DND-41 (cell line): ENCODE measurements around the gene FOXN1.

Source experiments
- ATAC-seq: fragments of 200-7000 bp; cut with Tn5 transposase; 3 replicates; pipeline ENCODE4 v1.9.1; 2021; ENCODE audit warnings: low read depth; ENCODE audit not compliant: insufficient read depth
- DNase-seq: peaks from one replicate; pipeline ENCODE4 v3.0.0-alpha.2; 2020
- H2AFZ ChIP-seq: 2 replicates; pipeline ENCODE4 v1.6.0; 2012; ENCODE audit warnings: low read depth, low read length
- H3K27ac ChIP-seq: 2 replicates; pipeline ENCODE4 v1.5.1; 2012; ENCODE audit warnings: low read length, inconsistent platforms
- H3K27me3 ChIP-seq: fragments of 200-600 bp; sonication (generic); 2 replicates; pipeline ENCODE4 v1.6.0; 2012; ENCODE audit warnings: low read length, mild to moderate bottlenecking, inconsistent platforms; ENCODE audit not compliant: insufficient read depth, poor library complexity
- H3K36me3 ChIP-seq: 2 replicates; pipeline ENCODE4 v1.5.1; 2012; ENCODE audit warnings: low read length, inconsistent platforms; ENCODE audit not compliant: insufficient read depth
- H3K4me1 ChIP-seq: 2 replicates; pipeline ENCODE4 v1.5.1; 2012; ENCODE audit warnings: mild to moderate bottlenecking, low read length; ENCODE audit not compliant: insufficient read depth
- H3K4me2 ChIP-seq: 2 replicates; pipeline ENCODE4 v1.6.0; 2012; ENCODE audit warnings: mild to moderate bottlenecking, moderate library complexity, low read length, inconsistent platforms; ENCODE audit not compliant: insufficient read depth
- H3K4me3 ChIP-seq, 2 experiments: fragments of 200-600 bp in 1 of 2; shearing (Covaris generic) in 1 of 2; 2 replicates each; pipeline ENCODE4 v1.5.1; 2012 to 2016; ENCODE audit warnings: inconsistent platforms in 2 of 2, low read length in 2 of 2, mild to moderate bottlenecking in 2 of 2, low read depth in 1 of 2, moderate library complexity in 1 of 2
- H3K79me2 ChIP-seq: 2 replicates; pipeline ENCODE4 v1.6.0; 2012; ENCODE audit warnings: low read length, inconsistent platforms; ENCODE audit not compliant: insufficient read depth
- H3K9ac ChIP-seq: 2 replicates; pipeline ENCODE4 v1.6.0; 2012; ENCODE audit warnings: low read depth, mild to moderate bottlenecking, inconsistent platforms, low read length, moderate library complexity
- H3K9me3 ChIP-seq: 2 replicates; pipeline ENCODE4 v1.5.1; 2012; ENCODE audit warnings: low read length, moderate library complexity, mild to moderate bottlenecking, inconsistent platforms; ENCODE audit not compliant: insufficient read depth, severe bottlenecking
- H4K20me1 ChIP-seq: 2 replicates; pipeline ENCODE4 v1.6.0; 2012; ENCODE audit warnings: low read length; ENCODE audit not compliant: insufficient read depth
- CTCF ChIP-seq: IDR thresholded peaks from 2 replicates; pipeline ENCODE4 v1.5.1; 2012; ENCODE audit warnings: borderline replicate concordance, low read length, moderate library complexity, mild to moderate bottlenecking; ENCODE audit not compliant: poor library complexity, severe bottlenecking; ENCODE audit errors: extremely low read depth
- EZH2 ChIP-seq: IDR thresholded peaks from 3 replicates; pipeline ENCODE4 v1.6.1; 2012; ENCODE audit warnings: borderline replicate concordance, low read depth, mild to moderate bottlenecking, moderate library complexity, low read length, inconsistent platforms; ENCODE audit not compliant: severe bottlenecking

Gene FOXN1

GRCh38 chr17:28545141-28545503 is 39.0 kb downstream of the FOXN1 start:
- DNase-seq (no peak), ATAC-seq (no peak)
- TF ChIP-seq EZH2 = no peak
- TF ChIP-seq CTCF = no peak
- H3K4me1 ChIP-seq = peaks cover 11% of the 10 kb centered on the region; the same call in 1 of the 2 replicates
- H3K9ac ChIP-seq = no peak overlapping the region
- no peak overlapping the region for H2AFZ ChIP-seq
- H3K4me2 ChIP-seq = no peak overlapping the region
- no peak overlapping the region for H3K27ac ChIP-seq
- no peaks in the 10 kb centered on the region for H3K27me3 ChIP-seq
- H3K9me3 ChIP-seq = no peaks in the 10 kb centered on the region
- no peaks in the 10 kb centered on the region for H3K79me2 ChIP-seq
- H4K20me1 ChIP-seq = 0 out of 2 replicates have a peak, but pooled peaks cover 11% of the 10 kb centered on the region
- 0 out of 2 replicates have a peak, but pooled peaks cover 6% of the 10 kb centered on the region for H3K36me3 ChIP-seq
- no peak overlapping the region for H3K4me3 ChIP-seq

- H3K79me2 ChIP-seq = no peaks in the 10 kb centered on the region
- 0 out of 2 replicates have a peak, but pooled peaks cover 11% of the 10 kb centered on the region for H4K20me1 ChIP-seq
- DNase-seq (no peak), ATAC-seq (no peak)
- no peak overlapping the region for H3K27ac ChIP-seq
- H3K9ac ChIP-seq = no peak overlapping the region
- H3K36me3 ChIP-seq = 0 out of 2 replicates have a peak, but pooled peaks cover 6% of the 10 kb centered on the region
- no peaks in the 10 kb centered on the region for H3K27me3 ChIP-seq
- no peaks in the 10 kb centered on the region for H3K9me3 ChIP-seq
- no peak for TF ChIP-seq CTCF
- no peak for TF ChIP-seq EZH2
- H2AFZ ChIP-seq = no peak overlapping the region
- H3K4me3 ChIP-seq = no peak overlapping the region
- H3K4me2 ChIP-seq = no peak overlapping the region
- peaks cover 18% of the 10 kb centered on the region for H3K4me1 ChIP-seq
These were observed 39.8 kb downstream of the FOXN1 start for GRCh38 chr17:28545787-28546415.

GRCh38 chr17:28547096-28547622 is 41.0 kb downstream of the FOXN1 start:
- ATAC-seq = no peak
- Histone ChIP-seq H2AFZ (no peak overlapping the region), H3K27ac (no peak overlapping the region)

More at GRCh38 chr17:28547096-28547622, 41.0 kb downstream of the FOXN1 start:
- TF ChIP-seq CTCF (no peak), EZH2 (no peak)
- Histone ChIP-seq H4K20me1 (0 out of 2 replicates have a peak, but pooled peaks cover 11% of the 10 kb centered on the region), H3K4me1 (peaks cover 29% of the 10 kb centered on the region), H3K36me3 (0 out of 2 replicates have a peak, but pooled peaks cover 6% of the 10 kb centered on the region), H3K4me2 (no peak overlapping the region), H3K9me3 (no peaks in the 10 kb centered on the region), H3K4me3 (no peak overlapping the region), H3K27me3 (no peaks in the 10 kb centered on the region), H3K9ac (no peak overlapping the region), H3K79me2 (no peaks in the 10 kb centered on the region)
- no peak for DNase-seq
